GF-D8 (cell line): ENCODE data around the gene MBD6.
A peak's percentile ranks its signal among the peaks of the same experiment; 100 is the strongest.
"Not testable (repeated sequence)": the region's sequence is repeated elsewhere in the genome, so short reads cannot be mapped to it uniquely, and the experiment has no call there.

Experiments
- DNase-seq: peaks from one replicate; lab custom pipeline; 2025; lab: John Stamatoyannopoulos, UW

MBD6 gene

GRCh38 chr12:57515408-57515933 lies 7.2 kb upstream of the MBD6 start:
- no peak for DNase-seq

GRCh38 chr12:57515934-57516541 lies 6.6 kb upstream of the MBD6 start:
- no peak for DNase-seq

GRCh38 chr12:57516617-57517153 lies 5.9 kb upstream of the MBD6 start:
- no peak for DNase-seq

- no peak for DNase-seq
Measured at GRCh38 chr12:57517187-57517586, 5.4 kb upstream of the MBD6 start.

- not testable (repeated sequence) for DNase-seq
Measured at GRCh38 chr12:57517718-57518117, 4.9 kb upstream of the MBD6 start.

- DNase-seq: no peak
Measured at GRCh38 chr12:57518176-57518919, 4.3 kb upstream of the MBD6 start.

GRCh38 chr12:57518920-57519795 lies 3.5 kb upstream of the MBD6 start:
- DNase-seq: peak; percentile 25

- no peak for DNase-seq
Measured at GRCh38 chr12:57519796-57520052, 2.9 kb upstream of the MBD6 start.

GRCh38 chr12:57520053-57520818 lies 2.4 kb upstream of the MBD6 start, which contains the start of gene DDIT3:
Gene DDIT3, minus strand, starts transcription at chr12:57520514. Its CDS starts 3,108 bp downstream, at chr12:57517406.
- DNase-seq: peak; percentile 97

GRCh38 chr12:57521525-57522010 lies 1.1 kb upstream of the MBD6 start:
- peak; percentile 33 for DNase-seq

GRCh38 chr12:57522887-57523705 lies 472 bp downstream of the MBD6 start:
- peak; percentile 67 for DNase-seq

GRCh38 chr12:57523706-57524614 lies 1.3 kb downstream of the MBD6 start:
- no peak for DNase-seq

- no peak for DNase-seq
Measured at GRCh38 chr12:57524814-57525614, 2.4 kb downstream of the MBD6 start.

- DNase-seq: no peak
Measured at GRCh38 chr12:57525615-57526383, 3.2 kb downstream of the MBD6 start.

- no peak for DNase-seq
Measured at GRCh38 chr12:57526477-57527126, 4.0 kb downstream of the MBD6 start.

GRCh38 chr12:57527184-57527583 lies 4.6 kb downstream of the MBD6 start:
- DNase-seq: no peak

- no peak for DNase-seq
Measured at GRCh38 chr12:57528176-57528575, 5.6 kb downstream of the MBD6 start.
